Measurements from ENCODE around the gene REC114.

Gene REC114

GRCh38 chr15:73585871-73586654 lies 143.1 kb downstream of the REC114 start:
- Mint-ChIP-seq H3K4me1 (ENCODE audit: low read depth) (peaks cover 52% of the 10 kb centered on the region), H3K36me3 (ENCODE audit: low read depth) (peaks cover 52% of the 10 kb centered on the region), H3K27ac (peak overlapping the region; percentile 66), H3K9me3 (no peaks in the 10 kb centered on the region), H3K27me3 (ENCODE audit: low read depth) (no peaks in the 10 kb centered on the region), H3K4me3 (peak overlapping the region; percentile 25)

GRCh38 chr15:73589766-73590165 lies 146.8 kb downstream of the REC114 start:
- Mint-ChIP-seq H3K36me3 (ENCODE audit: low read depth) (peaks cover 40% of the 10 kb centered on the region), H3K27ac (no peak overlapping the region), H3K27me3 (ENCODE audit: low read depth) (no peaks in the 10 kb centered on the region), H3K4me1 (ENCODE audit: low read depth) (peaks cover 36% of the 10 kb centered on the region), H3K4me3 (no peak overlapping the region), H3K9me3 (no peaks in the 10 kb centered on the region)

DNA sequence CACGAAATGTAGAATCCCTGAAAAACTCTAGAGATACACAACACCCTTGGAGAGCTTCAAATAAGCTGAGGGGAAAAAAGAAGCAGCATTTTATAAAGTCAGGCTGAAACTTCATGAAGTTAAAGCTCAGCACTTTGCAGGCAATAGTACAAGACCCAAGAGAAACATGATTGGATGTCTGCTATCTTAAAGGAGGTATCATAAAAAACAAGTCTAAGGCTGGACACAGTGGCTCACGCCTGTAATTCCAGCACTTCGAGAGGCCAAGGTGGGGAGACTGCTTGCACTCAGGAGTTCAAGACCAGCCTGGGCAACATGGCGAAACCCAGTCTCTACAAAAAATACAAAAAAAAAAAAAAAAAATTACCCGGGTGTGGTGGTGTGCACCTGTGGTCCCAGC lies 147.3 kb downstream of the REC114 start:
- H3K9me3 Mint-ChIP-seq, result no peaks in the 10 kb centered on the region
- no peak overlapping the region for H3K27ac Mint-ChIP-seq
- H3K36me3 Mint-ChIP-seq (ENCODE audit: low read depth), result peaks cover 39% of the 10 kb centered on the region
- no peak overlapping the region for H3K4me3 Mint-ChIP-seq
- H3K4me1 Mint-ChIP-seq (ENCODE audit: low read depth), result peaks cover 31% of the 10 kb centered on the region
- H3K27me3 Mint-ChIP-seq (ENCODE audit: low read depth), result no peaks in the 10 kb centered on the region

- Mint-ChIP-seq H3K27me3 (ENCODE audit: low read depth) (no peaks in the 10 kb centered on the region), H3K9me3 (no peaks in the 10 kb centered on the region), H3K36me3 (ENCODE audit: low read depth) (peaks cover 26% of the 10 kb centered on the region), H3K27ac (no peak overlapping the region), H3K4me3 (no peak overlapping the region), H3K4me1 (ENCODE audit: low read depth) (peaks cover 18% of the 10 kb centered on the region)
Observed at GRCh38 chr15:73593304-73594074, 150.5 kb downstream of the REC114 start.

GRCh38 chr15:73594109-73594508 lies 151.1 kb downstream of the REC114 start:
- no peaks in the 10 kb centered on the region for H3K9me3 Mint-ChIP-seq
- no peak overlapping the region for H3K4me3 Mint-ChIP-seq
- peaks cover 21% of the 10 kb centered on the region for H3K36me3 Mint-ChIP-seq (ENCODE audit: low read depth)
- no peaks in the 10 kb centered on the region for H3K27me3 Mint-ChIP-seq (ENCODE audit: low read depth)
- H3K4me1 Mint-ChIP-seq (ENCODE audit: low read depth), result peaks cover 19% of the 10 kb centered on the region
- H3K27ac Mint-ChIP-seq, result no peak overlapping the region

DNA sequence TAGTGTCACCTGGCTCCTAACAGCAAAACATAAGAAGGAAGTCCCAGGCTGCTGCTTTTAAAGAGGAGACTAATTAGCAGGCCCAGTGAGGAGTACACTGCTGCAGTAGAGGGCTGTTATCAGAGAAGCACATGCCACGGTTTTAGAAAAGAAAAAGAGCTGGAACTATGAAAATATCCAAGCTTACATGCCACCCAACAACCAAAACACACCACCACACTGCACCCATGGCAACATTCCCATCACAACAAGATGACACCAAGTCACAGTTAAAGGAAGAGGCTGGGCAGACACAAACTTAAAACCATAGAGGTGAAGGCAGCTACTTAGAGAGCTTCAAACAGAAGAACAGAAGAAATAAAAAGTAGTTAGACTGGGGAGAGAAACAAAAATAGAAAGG lies 153.2 kb downstream of the REC114 start:
- Mint-ChIP-seq H3K36me3 (ENCODE audit: low read depth) (peaks cover 18% of the 10 kb centered on the region), H3K4me3 (no peak overlapping the region), H3K27ac (no peak overlapping the region), H3K4me1 (ENCODE audit: low read depth) (peaks cover 19% of the 10 kb centered on the region), H3K27me3 (ENCODE audit: low read depth) (no peaks in the 10 kb centered on the region), H3K9me3 (no peaks in the 10 kb centered on the region)

DNA sequence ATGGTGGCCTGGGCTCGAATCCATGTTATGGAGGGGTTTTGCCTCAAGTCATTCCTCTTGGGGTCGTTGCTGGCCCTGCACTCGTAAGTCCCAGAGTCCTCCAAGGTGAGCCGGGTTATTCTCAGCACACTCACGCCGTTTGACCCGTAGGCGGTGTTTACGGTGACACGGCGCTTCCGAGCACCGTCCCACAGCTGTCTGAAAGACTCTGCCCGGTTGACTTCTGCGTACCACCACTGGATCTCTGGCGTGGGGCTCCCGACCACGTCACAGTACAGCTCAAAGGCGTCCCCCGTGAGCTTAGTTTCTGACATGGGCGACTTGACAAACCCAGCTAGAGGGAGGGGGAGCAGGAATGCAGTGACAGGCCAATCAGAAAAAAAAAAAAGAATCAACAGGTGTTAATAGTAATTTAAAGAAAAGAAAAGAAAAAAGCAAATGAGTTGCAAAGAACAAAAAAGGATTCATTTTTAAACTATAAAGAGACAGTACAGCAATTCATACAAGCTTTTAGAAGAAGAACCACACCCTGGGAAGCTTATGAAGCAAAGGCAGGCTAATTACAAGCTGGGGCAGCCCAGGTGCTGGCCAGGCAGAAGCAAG lies 154.2 kb downstream of the REC114 start:
- H3K27ac Mint-ChIP-seq, result no peak overlapping the region
- H3K4me1 Mint-ChIP-seq (ENCODE audit: low read depth), result peaks cover 17% of the 10 kb centered on the region
- H3K9me3 Mint-ChIP-seq, result no peaks in the 10 kb centered on the region
- peaks cover 9% of the 10 kb centered on the region for H3K36me3 Mint-ChIP-seq (ENCODE audit: low read depth)
- no peaks in the 10 kb centered on the region for H3K27me3 Mint-ChIP-seq (ENCODE audit: low read depth)
- no peak overlapping the region for H3K4me3 Mint-ChIP-seq

- peaks cover 9% of the 10 kb centered on the region for H3K36me3 Mint-ChIP-seq (ENCODE audit: low read depth)
- no peaks in the 10 kb centered on the region for H3K27me3 Mint-ChIP-seq (ENCODE audit: low read depth)
- H3K4me3 Mint-ChIP-seq, result no peak overlapping the region
- no peaks in the 10 kb centered on the region for H3K9me3 Mint-ChIP-seq
- peaks cover 16% of the 10 kb centered on the region for H3K4me1 Mint-ChIP-seq (ENCODE audit: low read depth)
- no peak overlapping the region for H3K27ac Mint-ChIP-seq
Observed at GRCh38 chr15:73598530-73599160, 155.7 kb downstream of the REC114 start.

DNA sequence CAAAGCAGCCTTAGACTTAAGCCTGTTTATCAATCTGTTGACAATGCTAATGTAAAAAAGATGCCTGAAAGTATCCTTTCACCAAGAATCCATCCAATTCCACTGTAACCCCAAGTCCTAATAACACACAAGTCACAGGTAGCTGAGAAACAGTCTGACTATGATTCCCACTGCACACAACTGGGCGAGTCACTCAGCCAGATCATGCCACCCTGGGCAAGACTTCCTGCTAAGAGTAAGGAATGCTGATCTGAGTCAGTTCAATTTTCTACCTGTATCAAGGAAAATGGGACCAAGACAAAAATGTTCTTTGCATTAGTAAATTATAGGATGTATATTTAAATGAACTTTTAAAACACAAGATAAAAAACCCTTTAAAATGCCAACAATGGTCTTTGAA lies 157.0 kb downstream of the REC114 start:
- H3K36me3 Mint-ChIP-seq (ENCODE audit: low read depth), result peaks cover 4% of the 10 kb centered on the region
- no peak overlapping the region for H3K27ac Mint-ChIP-seq
- H3K4me3 Mint-ChIP-seq, result no peak overlapping the region
- H3K27me3 Mint-ChIP-seq (ENCODE audit: low read depth), result no peaks in the 10 kb centered on the region
- peaks cover 14% of the 10 kb centered on the region for H3K4me1 Mint-ChIP-seq (ENCODE audit: low read depth)
- no peaks in the 10 kb centered on the region for H3K9me3 Mint-ChIP-seq

- H3K9me3 Mint-ChIP-seq, result no peaks in the 10 kb centered on the region
- H3K36me3 Mint-ChIP-seq (ENCODE audit: low read depth), result peaks cover 4% of the 10 kb centered on the region
- no peak overlapping the region for H3K27ac Mint-ChIP-seq
- peaks cover 14% of the 10 kb centered on the region for H3K4me1 Mint-ChIP-seq (ENCODE audit: low read depth)
- H3K4me3 Mint-ChIP-seq, result no peak overlapping the region
- H3K27me3 Mint-ChIP-seq (ENCODE audit: low read depth), result no peaks in the 10 kb centered on the region
Observed at GRCh38 chr15:73600413-73601335, 157.7 kb downstream of the REC114 start.

- Mint-ChIP-seq H3K9me3 (no peaks in the 10 kb centered on the region), H3K36me3 (ENCODE audit: low read depth) (no peaks in the 10 kb centered on the region), H3K27me3 (ENCODE audit: low read depth) (no peaks in the 10 kb centered on the region), H3K27ac (no peak overlapping the region), H3K4me3 (no peak overlapping the region), H3K4me1 (ENCODE audit: low read depth) (peaks cover 7% of the 10 kb centered on the region)
Observed at GRCh38 chr15:73601451-73602445, 158.8 kb downstream of the REC114 start.

- H3K27ac Mint-ChIP-seq, result no peak overlapping the region
- no peaks in the 10 kb centered on the region for H3K9me3 Mint-ChIP-seq
- H3K4me3 Mint-ChIP-seq, result no peak overlapping the region
- peaks cover 14% of the 10 kb centered on the region for H3K4me1 Mint-ChIP-seq (ENCODE audit: low read depth)
- H3K36me3 Mint-ChIP-seq (ENCODE audit: low read depth), result no peaks in the 10 kb centered on the region
- H3K27me3 Mint-ChIP-seq (ENCODE audit: low read depth), result no peaks in the 10 kb centered on the region
Observed at GRCh38 chr15:73602446-73602843, 159.5 kb downstream of the REC114 start.

GRCh38 chr15:73602992-73603391 lies 160.0 kb downstream of the REC114 start:
- Mint-ChIP-seq H3K9me3 (no peaks in the 10 kb centered on the region), H3K4me1 (ENCODE audit: low read depth) (peaks cover 15% of the 10 kb centered on the region), H3K27me3 (ENCODE audit: low read depth) (no peaks in the 10 kb centered on the region), H3K27ac (no peak overlapping the region), H3K4me3 (no peak overlapping the region), H3K36me3 (ENCODE audit: low read depth) (no peaks in the 10 kb centered on the region)

Data from T-helper 1 cell treated with Interleukin-12 subunit alpha and Interleukin-12 subunit beta and Interleukin-4 antibody, amounts not matched to agents 30 μg/mL and 1 μg/mL, for 36 hours (primary cell).